ENCODE results near the gene PKN3.

Gene PKN3

DNA sequence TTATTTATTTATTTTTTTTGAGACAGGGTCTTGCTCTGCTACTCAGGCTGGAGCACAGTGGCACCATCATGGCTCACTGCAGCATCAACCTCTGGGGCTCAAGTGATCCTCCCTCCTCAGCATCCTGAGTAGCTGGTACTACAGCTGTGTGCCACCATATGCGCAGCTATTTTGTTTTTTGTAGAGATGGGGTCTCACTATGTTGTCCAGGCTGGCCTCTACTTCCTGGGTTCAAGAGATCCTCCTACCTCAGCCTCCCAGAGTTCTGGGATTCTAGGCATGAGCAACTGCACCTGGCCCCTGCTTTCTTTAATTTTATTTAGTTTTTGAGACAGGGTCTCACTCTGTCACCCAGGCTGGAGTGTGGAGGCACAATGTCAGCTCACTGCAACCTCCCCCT is 41.1 kb downstream of the PKN3 start:
- TF ChIP-seq USF1 (IDR thresholded peaks at IDR 0.05) (no peak), MAX (IDR thresholded peaks at IDR 0.05) (no peak), CEBPB (IDR thresholded peaks at IDR 0.05) (no peak), YY1 (IDR thresholded peaks at IDR 0.05; ENCODE audit: low read depth) (no peak), TEAD4 (IDR thresholded peaks at IDR 0.05) (no peak), FOXM1 (IDR thresholded peaks at IDR 0.05; ENCODE audit: borderline replicate concordance, low read depth) (no peak), EP300 (IDR thresholded peaks at IDR 0.05; ENCODE audit: borderline replicate concordance) (no peak), TCF12 (IDR thresholded peaks at IDR 0.05; ENCODE audit: low read depth) (no peak), CREB1 (IDR thresholded peaks at IDR 0.05; ENCODE audit: low read depth) (no peak), EGR1 (IDR thresholded peaks at IDR 0.05) (no peak), ZBTB7A (IDR thresholded peaks at IDR 0.05; ENCODE audit: low read depth) (no peak), TAF1 (IDR thresholded peaks at IDR 0.05; ENCODE audit: low read depth) (no peak), NFIC (IDR thresholded peaks at IDR 0.05) (no peak), RAD21 (IDR thresholded peaks at IDR 0.05; ENCODE audit: low read depth) (no peak)
- TF ChIP-seq, protein P1, sequence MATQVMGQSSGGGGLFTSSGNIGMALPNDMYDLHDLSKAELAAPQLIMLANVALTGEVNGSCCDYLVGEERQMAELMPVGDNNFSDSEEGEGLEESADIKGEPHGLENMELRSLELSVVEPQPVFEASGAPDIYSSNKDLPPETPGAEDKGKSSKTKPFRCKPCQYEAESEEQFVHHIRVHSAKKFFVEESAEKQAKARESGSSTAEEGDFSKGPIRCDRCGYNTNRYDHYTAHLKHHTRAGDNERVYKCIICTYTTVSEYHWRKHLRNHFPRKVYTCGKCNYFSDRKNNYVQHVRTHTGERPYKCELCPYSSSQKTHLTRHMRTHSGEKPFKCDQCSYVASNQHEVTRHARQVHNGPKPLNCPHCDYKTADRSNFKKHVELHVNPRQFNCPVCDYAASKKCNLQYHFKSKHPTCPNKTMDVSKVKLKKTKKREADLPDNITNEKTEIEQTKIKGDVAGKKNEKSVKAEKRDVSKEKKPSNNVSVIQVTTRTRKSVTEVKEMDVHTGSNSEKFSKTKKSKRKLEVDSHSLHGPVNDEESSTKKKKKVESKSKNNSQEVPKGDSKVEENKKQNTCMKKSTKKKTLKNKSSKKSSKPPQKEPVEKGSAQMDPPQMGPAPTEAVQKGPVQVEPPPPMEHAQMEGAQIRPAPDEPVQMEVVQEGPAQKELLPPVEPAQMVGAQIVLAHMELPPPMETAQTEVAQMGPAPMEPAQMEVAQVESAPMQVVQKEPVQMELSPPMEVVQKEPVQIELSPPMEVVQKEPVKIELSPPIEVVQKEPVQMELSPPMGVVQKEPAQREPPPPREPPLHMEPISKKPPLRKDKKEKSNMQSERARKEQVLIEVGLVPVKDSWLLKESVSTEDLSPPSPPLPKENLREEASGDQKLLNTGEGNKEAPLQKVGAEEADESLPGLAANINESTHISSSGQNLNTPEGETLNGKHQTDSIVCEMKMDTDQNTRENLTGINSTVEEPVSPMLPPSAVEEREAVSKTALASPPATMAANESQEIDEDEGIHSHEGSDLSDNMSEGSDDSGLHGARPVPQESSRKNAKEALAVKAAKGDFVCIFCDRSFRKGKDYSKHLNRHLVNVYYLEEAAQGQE (IDR thresholded peaks at IDR 0.05; ENCODE audit: low read depth) = no peak

DNA sequence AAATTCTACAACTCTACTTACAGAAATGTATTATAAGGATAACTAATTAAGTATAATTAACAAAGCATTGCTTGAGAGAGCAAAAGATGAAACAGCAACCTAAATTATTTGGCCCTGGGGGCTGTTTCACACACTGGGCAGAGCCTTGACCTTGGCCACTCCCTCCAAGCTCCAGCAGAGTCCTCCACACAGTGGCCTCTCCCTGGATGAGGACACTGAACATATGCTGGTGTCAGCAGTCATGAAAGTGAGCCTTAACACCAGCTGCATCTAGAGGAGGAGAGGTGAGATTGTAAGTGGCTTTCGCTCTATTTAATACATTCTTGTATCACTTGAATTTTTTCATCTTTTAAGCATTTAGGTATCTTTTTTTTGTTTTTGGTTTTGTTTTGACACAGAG is 44.9 kb downstream of the PKN3 start:
- TF ChIP-seq CEBPB (IDR thresholded peaks at IDR 0.05) = no peak
- no peak for TF ChIP-seq ZBTB7A (IDR thresholded peaks at IDR 0.05; ENCODE audit: low read depth)
- no peak for TF ChIP-seq MAX (IDR thresholded peaks at IDR 0.05)
- no peak for TF ChIP-seq FOXM1 (IDR thresholded peaks at IDR 0.05; ENCODE audit: borderline replicate concordance, low read depth)
- no peak for TF ChIP-seq RAD21 (IDR thresholded peaks at IDR 0.05; ENCODE audit: low read depth)
- no peak for TF ChIP-seq CREB1 (IDR thresholded peaks at IDR 0.05; ENCODE audit: low read depth)
- no peak for TF ChIP-seq TCF12 (IDR thresholded peaks at IDR 0.05; ENCODE audit: low read depth)
- no peak for TF ChIP-seq USF1 (IDR thresholded peaks at IDR 0.05)
- TF ChIP-seq YY1 (IDR thresholded peaks at IDR 0.05; ENCODE audit: low read depth) = no peak
- TF ChIP-seq TAF1 (IDR thresholded peaks at IDR 0.05; ENCODE audit: low read depth) = no peak
- no peak for TF ChIP-seq EGR1 (IDR thresholded peaks at IDR 0.05)

GRCh38 chr9:128750926-128751595 is 48.8 kb downstream of the PKN3 start:
- TF ChIP-seq NFIC (IDR thresholded peaks at IDR 0.05) (no peak), EGR1 (IDR thresholded peaks at IDR 0.05) (no peak), MAX (IDR thresholded peaks at IDR 0.05) (no peak), TAF1 (IDR thresholded peaks at IDR 0.05; ENCODE audit: low read depth) (no peak), USF1 (IDR thresholded peaks at IDR 0.05) (no peak), YY1 (IDR thresholded peaks at IDR 0.05; ENCODE audit: low read depth) (no peak), TCF12 (IDR thresholded peaks at IDR 0.05; ENCODE audit: low read depth) (no peak), CEBPB (IDR thresholded peaks at IDR 0.05) (no peak), EP300 (IDR thresholded peaks at IDR 0.05; ENCODE audit: borderline replicate concordance) (no peak), CREB1 (IDR thresholded peaks at IDR 0.05; ENCODE audit: low read depth) (no peak), RAD21 (IDR thresholded peaks at IDR 0.05; ENCODE audit: low read depth) (no peak), TEAD4 (IDR thresholded peaks at IDR 0.05) (no peak), FOXM1 (IDR thresholded peaks at IDR 0.05; ENCODE audit: borderline replicate concordance, low read depth) (no peak), ZBTB7A (IDR thresholded peaks at IDR 0.05; ENCODE audit: low read depth) (no peak)
- TF ChIP-seq, protein P1 (IDR thresholded peaks at IDR 0.05; ENCODE audit: low read depth) = no peak

- TF ChIP-seq TAF1 (IDR thresholded peaks at IDR 0.05; ENCODE audit: low read depth) = no peak
- TF ChIP-seq EGR1 (IDR thresholded peaks at IDR 0.05) = no peak
- no peak for TF ChIP-seq ZBTB7A (IDR thresholded peaks at IDR 0.05; ENCODE audit: low read depth)
- TF ChIP-seq USF1 (IDR thresholded peaks at IDR 0.05) = no peak
- TF ChIP-seq, protein P1 (IDR thresholded peaks at IDR 0.05; ENCODE audit: low read depth) = no peak
- no peak for TF ChIP-seq YY1 (IDR thresholded peaks at IDR 0.05; ENCODE audit: low read depth)
- no peak for TF ChIP-seq TCF12 (IDR thresholded peaks at IDR 0.05; ENCODE audit: low read depth)
- no peak for TF ChIP-seq CREB1 (IDR thresholded peaks at IDR 0.05; ENCODE audit: low read depth)
- no peak for TF ChIP-seq FOXM1 (IDR thresholded peaks at IDR 0.05; ENCODE audit: borderline replicate concordance, low read depth)
- no peak for TF ChIP-seq MAX (IDR thresholded peaks at IDR 0.05)
- TF ChIP-seq TEAD4 (IDR thresholded peaks at IDR 0.05) = no peak
- TF ChIP-seq NFIC (IDR thresholded peaks at IDR 0.05) = no peak
- TF ChIP-seq RAD21 (IDR thresholded peaks at IDR 0.05; ENCODE audit: low read depth) = no peak
- TF ChIP-seq EP300 (IDR thresholded peaks at IDR 0.05; ENCODE audit: borderline replicate concordance) = no peak
- no peak for TF ChIP-seq CEBPB (IDR thresholded peaks at IDR 0.05)
Measured at GRCh38 chr9:128753627-128754026, 51.3 kb downstream of the PKN3 start.
